SK-N-MC (cell line): ENCODE data around the gene KCNJ10.

Experiments used
- EZH2 ChIP-seq: fragments of 200-600 bp; sonication (generic); IDR thresholded peaks from one replicate; pipeline ENCODE4 v1.6.1; 2017; ENCODE audit warnings: antibody characterized with exemption
- POLR2AphosphoS5 ChIP-seq: IDR thresholded peaks from 2 replicates; pipeline ENCODE4 v1.6.1; 2012; ENCODE audit warnings: mild to moderate bottlenecking, low read depth, low read length, borderline replicate concordance

DNA sequence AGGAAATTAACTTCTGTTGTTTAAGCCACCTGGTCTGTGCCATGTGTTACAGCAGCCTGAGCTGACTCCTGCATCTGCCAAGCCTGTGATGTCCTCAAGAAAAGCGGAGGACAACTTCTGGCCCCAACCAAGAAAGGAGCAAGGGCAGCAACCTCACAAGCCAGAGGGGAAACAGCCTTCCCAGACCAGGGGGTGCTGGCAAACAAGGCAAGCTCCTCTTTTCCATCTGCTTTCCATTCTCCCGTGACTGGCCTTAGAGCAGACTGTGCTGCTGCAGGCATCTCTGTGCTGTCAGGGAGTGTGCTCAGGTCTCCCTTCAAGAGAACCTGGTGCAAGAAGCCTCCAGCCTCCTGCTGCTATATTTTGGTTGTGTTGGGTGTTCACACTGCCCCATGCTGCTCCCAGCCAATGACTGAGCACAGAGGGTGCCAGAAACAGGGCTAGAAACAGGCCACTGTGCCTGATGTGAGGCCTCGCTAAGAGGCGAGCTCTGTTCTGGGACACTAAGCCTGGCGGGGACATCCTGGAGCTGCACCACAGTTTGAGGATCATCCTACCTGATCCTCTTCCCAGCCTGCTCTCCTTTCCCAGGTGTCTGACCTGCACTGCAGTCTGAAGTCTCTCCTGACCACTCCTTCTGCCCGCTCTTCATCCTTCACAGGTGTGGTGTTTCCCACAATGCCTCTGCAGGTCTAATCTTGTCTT, 88.5 kb downstream of the KCNJ10 start:
- no peak for TF ChIP-seq POLR2AphosphoS5
- no peak for TF ChIP-seq EZH2
